Ovary (tissue), 9 donors: ENCODE results near the gene VASP. TPM values are rescaled to one million over a fixed set of nuclear protein-coding genes. Genes with fewer than 3 reads are reported as not detected.

Experiments used
- DNase-seq, 5 donors: peaks; one replicate each; pipeline ENCODE4 v3.0.0-alpha.2; 2019 to 2020
- H3K27ac ChIP-seq, 2 donors: fragments of 200-600 bp; one replicate each; pipeline versions ENCODE4 v1.5.1 to v1.8.0; 2019 to 2022
- H3K27me3 ChIP-seq: fragments of 200-600 bp; one replicate; pipeline ENCODE4 v1.8.0; 2022
- H3K36me3 ChIP-seq: fragments of 200-600 bp; sonication (generic); one replicate; pipeline ENCODE4 v1.5.1; 2019
- H3K4me1 ChIP-seq: one replicate; pipeline ENCODE4 v1.8.1; 2013; ENCODE audit warnings: mild to moderate bottlenecking, moderate library complexity; ENCODE audit not compliant: insufficient read depth
- H3K4me3 ChIP-seq: fragments of 200-600 bp; sonication (generic); one replicate; pipeline ENCODE4 v1.5.1; 2017
- H3K9me3 ChIP-seq, 2 donors: fragments of 200-600 bp in 1 of 2; sonication (generic) in 1 of 2; one replicate each; pipeline versions ENCODE4 v1.5.1 to v1.8.1; 2013 to 2019; ENCODE audit warnings: mild to moderate bottlenecking in 1 of 2, moderate library complexity in 1 of 2
- EP300 ChIP-seq: sonication (generic); formaldehyde crosslinking; IDR thresholded peaks from one replicate; pipeline ENCODE4 v1.6.1; 2017; ENCODE audit warnings: antibody characterized with exemption
- POLR2A ChIP-seq: fragments of 450-650 bp; IDR thresholded peaks from one replicate; pipeline ENCODE4 v1.6.1; 2017; ENCODE audit warnings: antibody characterized with exemption, mild to moderate bottlenecking, moderate library complexity
- WGBS, 3 donors: extraction: QIAGEN DNeasy Blood & Tissue Kit in 1 of 3; methylation state at CpG; one replicate each; pipeline versions ENCODE4 v1.1.5 to v1.1.7; 2013 to 2017; 5-methylcytosine and 5-hydroxymethylcytosine counted together
- intact Hi-C, 4 donors: fragments of 100-400 bp; cut with DNase I; formaldehyde crosslinking; loops; one replicate each; pipeline versions ENCODE4 v1.11.0 to v1.15.1; 2022 to 2023
- polyA plus RNA-seq, 2 donors: library from polyadenylated mRNA; stranded (reverse); fragments of 200-250 nt in 1 of 2; fragments of 350-450 nt in 1 of 2; fragmentation: Illumina TruSeq in 1 of 2; extraction: RNeasy Lipid Tissue Mini Kit (QIAGEN cat#74804) in 1 of 2; gene quantifications; one replicate each; pipeline ENCODE4 v1.2.3, GENCODE V29; 2013 to 2014
- total RNA-seq, 7 donors: library from RNA; depleted of rRNA in 2 of 7; stranded (reverse); fragments of >200 nt in 2 of 7; fragmentation: NEBNext Ultra II Directional in 3 of 7; extraction: Animal tissue kit (Norgen Biotek cat#: 25700) in 3 of 7; gene quantifications; one replicate each; pipeline versions ENCODE4 v1.1.0 to v1.2.4, GENCODE V29; 2016 to 2023
- TF ChIP-seq, protein P1 (sequence below), 3 donors: fragments of 450-650 bp in 2 of 3; fragments of 200-600 bp in 1 of 3; IDR thresholded peaks; one replicate each; pipeline versions ENCODE4 v1.5.1 to v1.8.0; 2016 to 2022; ENCODE audit warnings: antibody characterized with exemption in 3 of 3, mild to moderate bottlenecking in 1 of 3
- donor health status: DM: no; HTN: no; CAD: no; lungs with moderate emphysema.
- donor health status: DM: no; HTN: no; CAD: no.
- donor health status: Bipolar disorder and iron deficiency.
- donor health status: DM: yes; HTN: yes; CAD: no.
- donor health status: DM: no; HTN: no; CAD: no.
- donor health status: DM: yes; HTN: yes; CAD: no.

Gene VASP
- total and polyA plus RNA-seq, 9 donors, result 15.7 to 83.2 (median 49.0) TPM

- Histone ChIP-seq H3K27ac (no peak overlapping the region), H3K4me3 (no peak overlapping the region), H3K27me3 (no peaks in the 10 kb centered on the region), H3K4me1 (no peaks in the 10 kb centered on the region), H3K9me3 (no peaks in the 10 kb centered on the region), H3K36me3 (no peaks in the 10 kb centered on the region)
- no peak for DNase-seq
- 83 to 86% (median 85%) methylated on average over 8 of the region's 8 CpGs for WGBS, 3 donors
- TF ChIP-seq, protein P1, sequence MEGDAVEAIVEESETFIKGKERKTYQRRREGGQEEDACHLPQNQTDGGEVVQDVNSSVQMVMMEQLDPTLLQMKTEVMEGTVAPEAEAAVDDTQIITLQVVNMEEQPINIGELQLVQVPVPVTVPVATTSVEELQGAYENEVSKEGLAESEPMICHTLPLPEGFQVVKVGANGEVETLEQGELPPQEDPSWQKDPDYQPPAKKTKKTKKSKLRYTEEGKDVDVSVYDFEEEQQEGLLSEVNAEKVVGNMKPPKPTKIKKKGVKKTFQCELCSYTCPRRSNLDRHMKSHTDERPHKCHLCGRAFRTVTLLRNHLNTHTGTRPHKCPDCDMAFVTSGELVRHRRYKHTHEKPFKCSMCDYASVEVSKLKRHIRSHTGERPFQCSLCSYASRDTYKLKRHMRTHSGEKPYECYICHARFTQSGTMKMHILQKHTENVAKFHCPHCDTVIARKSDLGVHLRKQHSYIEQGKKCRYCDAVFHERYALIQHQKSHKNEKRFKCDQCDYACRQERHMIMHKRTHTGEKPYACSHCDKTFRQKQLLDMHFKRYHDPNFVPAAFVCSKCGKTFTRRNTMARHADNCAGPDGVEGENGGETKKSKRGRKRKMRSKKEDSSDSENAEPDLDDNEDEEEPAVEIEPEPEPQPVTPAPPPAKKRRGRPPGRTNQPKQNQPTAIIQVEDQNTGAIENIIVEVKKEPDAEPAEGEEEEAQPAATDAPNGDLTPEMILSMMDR (IDR thresholded peaks at IDR 0.05), result no peak
- TF ChIP-seq EP300 (no peak), POLR2A (no peak)
- intact Hi-C loops, result loop anchor here in 1 of 4 donors (10.0 kb wide), 1 partner anchor 47 kb away; no protein-coding TSS in a partner anchor
Observed at GRCh38 chr19:45571457-45572220, 64.4 kb downstream of the VASP start.

DNA sequence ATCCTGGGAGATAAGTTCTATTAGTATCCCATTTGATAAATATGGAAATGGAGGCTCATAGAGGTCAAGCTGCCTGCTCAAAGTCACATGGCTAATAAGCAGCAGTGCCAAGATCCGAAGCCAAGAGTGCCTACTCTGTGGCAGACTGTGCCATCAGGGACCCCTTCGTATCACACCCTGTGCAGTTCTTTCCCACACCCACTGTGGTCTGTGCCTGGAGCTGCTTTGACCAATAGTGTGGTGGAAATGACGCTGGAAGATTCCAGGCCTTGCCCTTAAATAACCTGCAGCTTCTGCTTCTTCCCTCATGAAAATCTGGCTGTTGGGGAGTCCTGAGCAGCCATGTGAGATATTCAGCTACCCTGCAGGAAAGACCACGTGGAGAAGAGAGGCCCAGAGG lies 67.2 kb downstream of the VASP start:
- Histone ChIP-seq H3K4me1 (peaks cover 5% of the 10 kb centered on the region), H3K36me3 (no peaks in the 10 kb centered on the region), H3K27me3 (no peaks in the 10 kb centered on the region), H3K9me3 (no peaks in the 10 kb centered on the region), H3K4me3 (no peak overlapping the region), H3K27ac (no peak overlapping the region)
- no peak for TF ChIP-seq EP300
- TF ChIP-seq, protein P1 (IDR thresholded peaks at IDR 0.05), result no peak
- TF ChIP-seq POLR2A, result no peak
- intact Hi-C loops, result loop anchor here in 1 of 4 donors (10.0 kb wide), 1 partner anchor 50 kb away; no protein-coding TSS in a partner anchor
- WGBS, 3 donors, result 37 to 68% (median 51%) methylated on average over 4 of the region's 4 CpGs
- no peak for DNase-seq

- intact Hi-C loops, result loop anchor here in 1 of 4 donors (10.0 kb wide), 1 partner anchor 50 kb away; no protein-coding TSS in a partner anchor
- TF ChIP-seq POLR2A (no peak), EP300 (no peak)
- TF ChIP-seq, protein P1 (IDR thresholded peaks at IDR 0.05), result no peak
- Histone ChIP-seq H3K27ac (no peak overlapping the region), H3K27me3 (no peaks in the 10 kb centered on the region), H3K9me3 (no peaks in the 10 kb centered on the region), H3K4me3 (no peak overlapping the region), H3K4me1 (peaks cover 5% of the 10 kb centered on the region), H3K36me3 (no peaks in the 10 kb centered on the region)
- WGBS, 3 donors, result 83 to 91% (median 83%) methylated on average over 5 of the region's 5 CpGs
- DNase-seq, result no peak
Observed at GRCh38 chr19:45575216-45575615, 67.9 kb downstream of the VASP start.

Other genes starting within 250 kb of the VASP start
- gene CKM, start 184.6 kb upstream of the VASP start, total RNA-seq, result under 1 TPM in 3 of 7 donors, not detected in 4; 0.55 to 0.85 (median 0.78) TPM
- gene CKM, start 184.6 kb upstream of the VASP start, polyA plus RNA-seq, result under 1 TPM; 0.10 to 0.52 TPM
- gene KLC3, start 166.7 kb upstream of the VASP start, total RNA-seq, result 1 to 10 TPM in 1 of 7 donors, under 1 TPM in 2, not detected in 4; 0.30 to 7.1 (median 0.41) TPM
- gene KLC3, start 166.7 kb upstream of the VASP start, polyA plus RNA-seq, result under 1 TPM in 1 of 2 donors, not detected in 1; 0.30 TPM
- 10 to 100 TPM in 6 of 7 donors, 1 to 10 TPM in 1; 6.3 to 18.6 (median 17.3) TPM for gene ERCC2, start 136.9 kb upstream of the VASP start, total RNA-seq
- 10 to 100 TPM; 13.1 to 13.3 TPM for gene ERCC2, start 136.9 kb upstream of the VASP start, polyA plus RNA-seq
- 10 to 100 TPM in 5 of 7 donors, 1 to 10 TPM in 2; 6.8 to 29.1 (median 16.7) TPM for gene PPP1R13L, start 102.4 kb upstream of the VASP start, total RNA-seq
- 10 to 100 TPM; 10.6 to 13.3 TPM for gene PPP1R13L, start 102.4 kb upstream of the VASP start, polyA plus RNA-seq
- 1 to 10 TPM; 1.5 to 8.5 (median 6.5) TPM for gene POLR1G, start 100.8 kb upstream of the VASP start, total RNA-seq
- gene POLR1G, start 100.8 kb upstream of the VASP start, polyA plus RNA-seq, result 1 to 10 TPM; 2.7 to 5.4 TPM
- 10 to 100 TPM; 70.7 to 98.6 (median 83.9) TPM for gene ERCC1, start 83.6 kb upstream of the VASP start, total RNA-seq
- 10 to 100 TPM; 41.1 to 64.3 TPM for gene ERCC1, start 83.6 kb upstream of the VASP start, polyA plus RNA-seq
- 100 to 1,000 TPM in 3 of 7 donors, 10 to 100 TPM in 2, 1 to 10 TPM in 2; 2.9 to 295 (median 44.3) TPM for gene FOSB, start 39.5 kb upstream of the VASP start, total RNA-seq
- 100 to 1,000 TPM in 1 of 2 donors, 1 to 10 TPM in 1; 4.9 to 142 TPM for gene FOSB, start 39.5 kb upstream of the VASP start, polyA plus RNA-seq
- 1 to 10 TPM in 5 of 7 donors, under 1 TPM in 2; 0.63 to 4.7 (median 2.5) TPM for gene RTN2, start 10.4 kb upstream of the VASP start, total RNA-seq
- gene RTN2, start 10.4 kb upstream of the VASP start, polyA plus RNA-seq, result 1 to 10 TPM; 3.0 to 5.0 TPM
- 1 to 10 TPM in 3 of 7 donors, under 1 TPM in 3, not detected in 1; 0.40 to 1.7 (median 1.0) TPM for gene PPM1N, start 9.0 kb upstream of the VASP start, total RNA-seq
- under 1 TPM; 0.21 to 0.93 TPM for gene PPM1N, start 9.0 kb upstream of the VASP start, polyA plus RNA-seq
- 10 to 100 TPM in 4 of 7 donors, 1 to 10 TPM in 3; 2.0 to 16.6 (median 12.3) TPM for gene OPA3, start 77.3 kb downstream of the VASP start, total RNA-seq
- 1 to 10 TPM; 3.3 to 8.9 TPM for gene OPA3, start 77.3 kb downstream of the VASP start, polyA plus RNA-seq
- gene GPR4, start 94.7 kb downstream of the VASP start, total RNA-seq, result 1 to 10 TPM in 5 of 7 donors, under 1 TPM in 2; 0.60 to 4.5 (median 2.4) TPM
- 10 to 100 TPM in 1 of 2 donors, 1 to 10 TPM in 1; 3.0 to 11.9 TPM for gene GPR4, start 94.7 kb downstream of the VASP start, polyA plus RNA-seq
- gene EML2, start 131.9 kb downstream of the VASP start, total RNA-seq, result 10 to 100 TPM in 6 of 7 donors, 1 to 10 TPM in 1; 9.9 to 25.0 (median 14.4) TPM
- gene EML2, start 131.9 kb downstream of the VASP start, polyA plus RNA-seq, result 10 to 100 TPM; 13.1 to 16.3 TPM
- gene GIPR, start 160.7 kb downstream of the VASP start, total RNA-seq, result 1 to 10 TPM in 1 of 7 donors, under 1 TPM in 3, not detected in 3; 0.20 to 1.6 (median 0.59) TPM
- gene GIPR, start 160.7 kb downstream of the VASP start, polyA plus RNA-seq, result under 1 TPM; 0.02 to 0.33 TPM
- 100 to 1,000 TPM; 288 to 508 (median 382) TPM for gene SNRPD2, start 184.5 kb downstream of the VASP start, total RNA-seq
- gene SNRPD2, start 184.5 kb downstream of the VASP start, polyA plus RNA-seq, result 100 to 1,000 TPM; 279 to 499 TPM
- gene QPCTL, start 185.2 kb downstream of the VASP start, total RNA-seq, result 10 to 100 TPM in 1 of 7 donors, 1 to 10 TPM in 6; 4.2 to 15.3 (median 7.3) TPM
- gene QPCTL, start 185.2 kb downstream of the VASP start, polyA plus RNA-seq, result 1 to 10 TPM; 3.2 to 6.8 TPM
- 10 to 100 TPM; 13.4 to 32.5 (median 22.4) TPM for gene FBXO46, start 223.4 kb downstream of the VASP start, total RNA-seq
- 10 to 100 TPM in 1 of 2 donors, 1 to 10 TPM in 1; 6.7 to 13.9 TPM for gene FBXO46, start 223.4 kb downstream of the VASP start, polyA plus RNA-seq
- gene MEIOSIN, start 226.0 kb downstream of the VASP start, total RNA-seq, result not detected
- gene MEIOSIN, start 226.0 kb downstream of the VASP start, polyA plus RNA-seq, result not detected